CD14-positive monocyte (primary cell): ENCODE data around the gene DSP. TPM values are rescaled to one million over a fixed set of nuclear protein-coding genes. Genes with fewer than 3 reads are reported as not detected.

Source experiments
- DNase-seq, 3 donors: peaks; one replicate each; pipeline ENCODE4 v3.0.0-alpha.2; 2011 to 2022
- H2AFZ ChIP-seq: 2 replicates; pipeline ENCODE4 v1.6.0; 2012; ENCODE audit warnings: mild to moderate bottlenecking, low read depth, low read length, inconsistent platforms; ENCODE audit not compliant: insufficient read depth, poor library complexity, severe bottlenecking
- H3K27ac ChIP-seq, 2 donors: 1 replicate in 1 of 2; 2 replicates in 1 of 2; pipeline ENCODE4 v1.5.1; 2012 to 2013; ENCODE audit warnings: low read length in 2 of 2, control low read depth in 1 of 2, inconsistent platforms in 1 of 2, low read depth in 1 of 2, mild to moderate bottlenecking in 1 of 2
- H3K27me3 ChIP-seq, 2 donors: one replicate each; pipeline versions ENCODE4 v1.6.0 to v1.6.1; 2011 to 2013; ENCODE audit warnings: low read length in 2 of 2; ENCODE audit not compliant: control insufficient read depth in 2 of 2, insufficient read depth in 2 of 2
- H3K36me3 ChIP-seq, 2 donors: replicated peaks in 1 of 2; 1 replicate in 1 of 2; 2 replicates in 1 of 2; pipeline versions ENCODE4 v1.5.1 to v1.6.1; 2012 to 2013; ENCODE audit warnings: low read length in 2 of 2, control low read depth in 1 of 2, inconsistent platforms in 1 of 2, mild to moderate bottlenecking in 1 of 2; ENCODE audit not compliant: insufficient read depth in 2 of 2, control insufficient read depth in 1 of 2
- H3K4me1 ChIP-seq, 2 donors: 1 replicate in 1 of 2; 2 replicates in 1 of 2; pipeline versions ENCODE4 v1.5.1 to v1.6.1; 2012 to 2013; ENCODE audit warnings: low read length in 2 of 2, control low read depth in 1 of 2, inconsistent platforms in 1 of 2, mild to moderate bottlenecking in 1 of 2, moderate library complexity in 1 of 2; ENCODE audit not compliant: insufficient read depth in 2 of 2, control insufficient read depth in 1 of 2
- H3K4me2 ChIP-seq: replicated peaks from 2 replicates; pipeline ENCODE3; 2012; ENCODE audit warnings: low read length, moderate library complexity, mild to moderate bottlenecking; ENCODE audit not compliant: poor library complexity, severe bottlenecking; ENCODE audit errors: extremely low read depth
- H3K4me3 ChIP-seq, 3 experiments: fragments of 200-600 bp in 1 of 3; sonication (generic) in 1 of 3; replicated peaks in 1 of 3; 1 replicate in 2 of 3; 2 replicates in 1 of 3; pipeline ENCODE4 v1.5.1; 2011 to 2013; ENCODE audit warnings: low read length in 3 of 3, mild to moderate bottlenecking in 3 of 3, control low read depth in 2 of 3, low read depth in 2 of 3, inconsistent platforms in 1 of 3, moderate library complexity in 1 of 3
- H3K79me2 ChIP-seq: 2 replicates; pipeline ENCODE4 v1.6.0; 2012; ENCODE audit warnings: mild to moderate bottlenecking, control low read depth, inconsistent platforms, low read length, moderate library complexity; ENCODE audit not compliant: insufficient read depth
- H3K9ac ChIP-seq: 2 replicates; pipeline ENCODE4 v1.6.0; 2017; ENCODE audit warnings: low read length, mild to moderate bottlenecking; ENCODE audit not compliant: insufficient read depth, poor library complexity, severe bottlenecking
- H3K9me3 ChIP-seq, 2 donors: replicated peaks in 1 of 2; 1 replicate in 1 of 2; 2 replicates in 1 of 2; pipeline versions ENCODE4 v1.5.1 to v1.6.1; 2012 to 2013; ENCODE audit warnings: low read length in 2 of 2, control low read depth in 1 of 2; ENCODE audit not compliant: control insufficient read depth in 1 of 2, insufficient read depth in 1 of 2
- H4K20me1 ChIP-seq: 2 replicates; pipeline ENCODE4 v1.6.0; 2012; ENCODE audit warnings: mild to moderate bottlenecking, low read length, control low read depth, moderate library complexity; ENCODE audit not compliant: insufficient read depth
- H3K27ac Mint-ChIP-seq, 7 donors: one replicate each; pipeline ENCODE4 v1.8.0; 2020; ENCODE audit warnings: mild to moderate bottlenecking in 7 of 7, mixed read lengths in 7 of 7, moderate library complexity in 6 of 7, inconsistent platforms in 2 of 7
- H3K27me3 Mint-ChIP-seq, 3 donors: one replicate each; pipeline ENCODE4 v1.8.0; 2021 to 2022; ENCODE audit warnings: low read depth in 3 of 3, mild to moderate bottlenecking in 3 of 3, mixed read lengths in 3 of 3, moderate library complexity in 3 of 3, inconsistent platforms in 1 of 3
- H3K36me3 Mint-ChIP-seq, 2 donors: one replicate each; pipeline ENCODE4 v1.8.0; 2020; ENCODE audit warnings: mixed read lengths in 2 of 2, inconsistent platforms in 1 of 2, mild to moderate bottlenecking in 1 of 2
- H3K4me1 Mint-ChIP-seq: one replicate; pipeline ENCODE4 v1.8.0; 2020; ENCODE audit warnings: mild to moderate bottlenecking, mixed read lengths
- H3K4me3 Mint-ChIP-seq, 2 donors: one replicate each; pipeline ENCODE4 v1.8.0; 2020; ENCODE audit warnings: mild to moderate bottlenecking in 2 of 2, mixed read lengths in 2 of 2, moderate library complexity in 1 of 2
- H3K9me3 Mint-ChIP-seq, 7 donors: one replicate each; pipeline ENCODE4 v1.8.0; 2020 to 2022; ENCODE audit warnings: mixed read lengths in 7 of 7, mild to moderate bottlenecking in 6 of 7, moderate library complexity in 6 of 7, inconsistent platforms in 2 of 7
- WGBS: methylation state at CpG from one replicate; pipeline ENCODE4 v1.1.5; 2013; ENCODE audit warnings: missing lambda C conversion rate; ENCODE audit not compliant: insufficient coverage; 5-methylcytosine and 5-hydroxymethylcytosine counted together
- intact Hi-C, 2 donors: fragments of 100-400 bp; cut with micrococcal nuclease; formaldehyde crosslinking; loops; one replicate each; pipeline versions ENCODE4 v1.15.0 to v1.15.1; 2023
- polyA plus RNA-seq, 3 donors: library from polyadenylated mRNA; depleted of rRNA in 1 of 3; unstranded in 2 of 3; stranded (reverse) in 1 of 3; fragments of 300-500 nt in 2 of 3; fragments of >200 nt in 1 of 3; fragmentation: Illumina TruSeq in 2 of 3; gene quantifications; 1 replicate in 2 of 3; 2 replicates in 1 of 3; pipeline ENCODE4 v1.2.3, GENCODE V29; 2012 to 2021
- TF ChIP-seq, protein P1 (sequence below): fragments of 200-600 bp; IDR thresholded peaks from one replicate; pipeline ENCODE4 v1.8.0; 2022; ENCODE audit warnings: antibody characterized with exemption, mild to moderate bottlenecking

DSP gene
- polyA plus RNA-seq, 3 donors = not detected

DNA sequence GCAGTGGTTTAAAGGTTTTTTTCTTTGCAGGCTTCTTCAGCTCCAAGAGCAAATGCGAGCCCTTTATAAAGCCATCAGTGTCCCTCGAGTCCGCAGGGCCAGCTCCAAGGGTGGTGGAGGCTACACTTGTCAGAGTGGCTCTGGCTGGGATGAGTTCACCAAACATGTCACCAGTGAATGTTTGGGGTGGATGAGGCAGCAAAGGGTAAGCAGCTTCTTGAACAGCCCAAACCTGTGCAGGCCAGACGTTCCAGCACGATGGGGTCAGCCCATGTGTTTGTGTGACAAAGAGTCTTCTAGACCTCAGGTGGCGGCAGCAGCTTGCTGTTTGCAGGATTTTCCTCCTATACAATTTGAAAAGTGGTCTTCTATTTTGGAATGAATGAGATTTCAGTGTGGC is 17.7 kb downstream of the DSP start:
- H3K27me3 Mint-ChIP-seq = peaks cover 8 to 34% (median 15%) of the 10 kb centered on the region in 3 donors
- TF ChIP-seq, protein P1, sequence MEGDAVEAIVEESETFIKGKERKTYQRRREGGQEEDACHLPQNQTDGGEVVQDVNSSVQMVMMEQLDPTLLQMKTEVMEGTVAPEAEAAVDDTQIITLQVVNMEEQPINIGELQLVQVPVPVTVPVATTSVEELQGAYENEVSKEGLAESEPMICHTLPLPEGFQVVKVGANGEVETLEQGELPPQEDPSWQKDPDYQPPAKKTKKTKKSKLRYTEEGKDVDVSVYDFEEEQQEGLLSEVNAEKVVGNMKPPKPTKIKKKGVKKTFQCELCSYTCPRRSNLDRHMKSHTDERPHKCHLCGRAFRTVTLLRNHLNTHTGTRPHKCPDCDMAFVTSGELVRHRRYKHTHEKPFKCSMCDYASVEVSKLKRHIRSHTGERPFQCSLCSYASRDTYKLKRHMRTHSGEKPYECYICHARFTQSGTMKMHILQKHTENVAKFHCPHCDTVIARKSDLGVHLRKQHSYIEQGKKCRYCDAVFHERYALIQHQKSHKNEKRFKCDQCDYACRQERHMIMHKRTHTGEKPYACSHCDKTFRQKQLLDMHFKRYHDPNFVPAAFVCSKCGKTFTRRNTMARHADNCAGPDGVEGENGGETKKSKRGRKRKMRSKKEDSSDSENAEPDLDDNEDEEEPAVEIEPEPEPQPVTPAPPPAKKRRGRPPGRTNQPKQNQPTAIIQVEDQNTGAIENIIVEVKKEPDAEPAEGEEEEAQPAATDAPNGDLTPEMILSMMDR = no peak
- Histone ChIP-seq H3K36me3 (no peaks in the 10 kb centered on the region), H3K9me3 (no peaks in the 10 kb centered on the region), H3K27ac (no peak overlapping the region), H3K4me2 (no peak overlapping the region), H3K79me2 (no peaks in the 10 kb centered on the region), H3K9ac (no peak overlapping the region), H2AFZ (no peak overlapping the region), H3K27me3 (peaks cover 6 to 13% of the 10 kb centered on the region in 2 donors), H3K4me3 (no peak overlapping the region), H4K20me1 (no peaks in the 10 kb centered on the region), H3K4me1 (peaks cover 9 to 11% of the 10 kb centered on the region in 2 donors)
- WGBS = 87% methylated on average over 4 of the region's 6 CpGs
- H3K4me3 Mint-ChIP-seq = no peak overlapping the region
- H3K4me1 Mint-ChIP-seq = no peaks in the 10 kb centered on the region
- H3K9me3 Mint-ChIP-seq = no peaks in the 10 kb centered on the region
- no peak for DNase-seq
- H3K36me3 Mint-ChIP-seq = no peaks in the 10 kb centered on the region
- intact Hi-C loops = no loop called here
- H3K27ac Mint-ChIP-seq = no peak overlapping the region

- Histone ChIP-seq H3K4me2 (no peak overlapping the region), H2AFZ (no peak overlapping the region), H3K9ac (no peak overlapping the region), H3K9me3 (no peaks in the 10 kb centered on the region), H3K36me3 (no peaks in the 10 kb centered on the region), H3K4me3 (no peak overlapping the region), H3K4me1 (peaks cover 9 to 11% of the 10 kb centered on the region in 2 donors), H3K27me3 (peaks cover 3 to 11% of the 10 kb centered on the region in 2 donors), H3K79me2 (no peaks in the 10 kb centered on the region), H4K20me1 (no peaks in the 10 kb centered on the region), H3K27ac (no peak overlapping the region)
- peaks cover 6 to 34% (median 14%) of the 10 kb centered on the region in 3 donors for H3K27me3 Mint-ChIP-seq
- WGBS = 43% methylated on average over 1 of the region's 2 CpGs
- no peak for DNase-seq
- no peaks in the 10 kb centered on the region for H3K36me3 Mint-ChIP-seq
- TF ChIP-seq, protein P1 = no peak
- H3K4me1 Mint-ChIP-seq = no peaks in the 10 kb centered on the region
- no peak overlapping the region for H3K27ac Mint-ChIP-seq
- H3K4me3 Mint-ChIP-seq = no peak overlapping the region
- intact Hi-C loops = no loop called here
- H3K9me3 Mint-ChIP-seq = no peaks in the 10 kb centered on the region
Observed at GRCh38 chr6:7559651-7560385, 18.3 kb downstream of the DSP start.
